HEK293T (cell line): ENCODE results near the gene TTC28.

ENCODE experiments used
- CTCF ChIA-PET: fragments of 350-600 bp; formaldehyde crosslinking; extraction: SDS; loops from one replicate; lab custom pipeline; 2021; ENCODE audit warnings: antibody characterized with exemption, inconsistent platforms; lab: Yijun Ruan, JAX
- POLR2A ChIA-PET: fragments of 350-600 bp; formaldehyde crosslinking; extraction: SDS; loops from one replicate; lab custom pipeline; 2020; ENCODE audit warnings: antibody characterized with exemption, inconsistent platforms; lab: Yijun Ruan, JAX
- DNase-seq: peaks from one replicate; pipeline ENCODE4 v3.0.0; 2012; ENCODE audit warnings: mixed read lengths; ENCODE audit errors: extremely low spot score
- ARNT ChIP-seq: fragments of 450-650 bp; IDR thresholded peaks from 2 replicates; pipeline ENCODE4 v1.6.1; 2017; ENCODE audit warnings: mild to moderate bottlenecking
- BHLHE40 ChIP-seq: fragments of 450-650 bp; IDR thresholded peaks from 2 replicates; pipeline ENCODE4 v1.6.1; 2016; ENCODE audit warnings: mild to moderate bottlenecking, moderate library complexity, borderline replicate concordance
- CTBP1 ChIP-seq: fragments of 450-650 bp; IDR thresholded peaks from 2 replicates; pipeline ENCODE4 v1.6.1; 2016; ENCODE audit warnings: borderline replicate concordance
- ELF4 ChIP-seq: fragments of 450-650 bp; IDR thresholded peaks from 2 replicates; pipeline ENCODE4 v1.6.1; 2017; ENCODE audit warnings: antibody characterized with exemption
- FOXA1 ChIP-seq: fragments of 450-650 bp; IDR thresholded peaks from 2 replicates; pipeline ENCODE4 v1.6.1; 2016; ENCODE audit warnings: mild to moderate bottlenecking
- FOXK2 ChIP-seq: fragments of 450-650 bp; IDR thresholded peaks from 2 replicates; pipeline ENCODE4 v1.6.1; 2016; ENCODE audit warnings: mild to moderate bottlenecking
- FOXM1 ChIP-seq: fragments of 450-650 bp; IDR thresholded peaks from 2 replicates; pipeline ENCODE4 v1.6.1; 2017; ENCODE audit warnings: mild to moderate bottlenecking, borderline replicate concordance
- HDGF ChIP-seq: fragments of 450-650 bp; IDR thresholded peaks from 2 replicates; pipeline ENCODE4 v1.6.1; 2017; ENCODE audit warnings: antibody characterized with exemption, borderline replicate concordance
- L3MBTL2 ChIP-seq: fragments of 450-650 bp; conservative IDR thresholded peaks from 2 replicates; pipeline ENCODE4 v1.6.1; 2016; ENCODE audit warnings: mild to moderate bottlenecking
- LEF1 ChIP-seq: fragments of 450-650 bp; IDR thresholded peaks from 2 replicates; pipeline ENCODE4 v1.6.1; 2017; ENCODE audit warnings: mild to moderate bottlenecking, borderline replicate concordance
- NFRKB ChIP-seq: fragments of 450-650 bp; IDR thresholded peaks from 2 replicates; pipeline ENCODE4 v1.6.1; 2016; ENCODE audit warnings: mild to moderate bottlenecking, moderate library complexity
- SP1 ChIP-seq: fragments of 450-650 bp; IDR thresholded peaks from 2 replicates; pipeline ENCODE4 v1.6.1; 2017
- SUZ12 ChIP-seq: fragments of 450-650 bp; IDR thresholded peaks from 2 replicates; pipeline ENCODE4 v1.6.1; 2016; ENCODE audit warnings: mild to moderate bottlenecking
- TARDBP ChIP-seq: fragments of 450-650 bp; IDR thresholded peaks from 2 replicates; pipeline ENCODE4 v1.6.1; 2016
- ZNF384 ChIP-seq: fragments of 450-650 bp; IDR thresholded peaks from 2 replicates; pipeline ENCODE4 v1.6.1; 2016
- TF ChIP-seq, protein P1 (sequence below): fragments of 450-650 bp; IDR thresholded peaks from 2 replicates; pipeline ENCODE4 v1.6.1; 2016

The TTC28 gene

DNA sequence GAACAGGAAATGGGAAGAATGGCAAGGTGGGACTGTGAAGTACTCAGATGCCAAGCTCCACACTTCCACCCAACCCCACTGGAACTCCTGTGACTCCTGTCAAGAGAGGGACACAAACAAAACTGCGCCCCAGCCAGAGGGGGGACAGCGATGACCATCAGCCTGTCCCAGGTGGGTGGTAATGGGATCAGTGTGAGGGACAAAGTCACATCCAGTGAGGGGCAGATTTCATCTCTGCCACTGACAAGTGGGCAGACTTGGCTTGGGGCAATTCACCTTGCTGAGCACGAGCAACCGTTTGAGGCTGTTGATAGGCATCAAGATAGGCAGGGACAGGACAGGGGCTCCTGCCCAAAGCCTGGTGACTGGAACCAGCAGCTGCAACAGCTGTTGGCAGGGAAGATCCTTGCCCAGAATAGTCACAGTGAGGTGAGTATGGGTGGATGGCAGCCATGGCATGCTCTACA lies 655.2 kb downstream of the TTC28 start:
- no peak for DNase-seq
- ChIA-PET POLR2A (no interaction called here), CTCF (no interaction called here)
- TF ChIP-seq HDGF (no peak), SUZ12 (no peak), LEF1 (no peak), TARDBP (no peak), CTBP1 (no peak), NFRKB (no peak), ZNF384 (no peak), ARNT (no peak), FOXM1 (no peak)
- TF ChIP-seq, protein P1, sequence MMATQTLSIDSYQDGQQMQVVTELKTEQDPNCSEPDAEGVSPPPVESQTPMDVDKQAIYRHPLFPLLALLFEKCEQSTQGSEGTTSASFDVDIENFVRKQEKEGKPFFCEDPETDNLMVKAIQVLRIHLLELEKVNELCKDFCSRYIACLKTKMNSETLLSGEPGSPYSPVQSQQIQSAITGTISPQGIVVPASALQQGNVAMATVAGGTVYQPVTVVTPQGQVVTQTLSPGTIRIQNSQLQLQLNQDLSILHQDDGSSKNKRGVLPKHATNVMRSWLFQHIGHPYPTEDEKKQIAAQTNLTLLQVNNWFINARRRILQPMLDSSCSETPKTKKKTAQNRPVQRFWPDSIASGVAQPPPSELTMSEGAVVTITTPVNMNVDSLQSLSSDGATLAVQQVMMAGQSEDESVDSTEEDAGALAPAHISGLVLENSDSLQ = no peak

DNA sequence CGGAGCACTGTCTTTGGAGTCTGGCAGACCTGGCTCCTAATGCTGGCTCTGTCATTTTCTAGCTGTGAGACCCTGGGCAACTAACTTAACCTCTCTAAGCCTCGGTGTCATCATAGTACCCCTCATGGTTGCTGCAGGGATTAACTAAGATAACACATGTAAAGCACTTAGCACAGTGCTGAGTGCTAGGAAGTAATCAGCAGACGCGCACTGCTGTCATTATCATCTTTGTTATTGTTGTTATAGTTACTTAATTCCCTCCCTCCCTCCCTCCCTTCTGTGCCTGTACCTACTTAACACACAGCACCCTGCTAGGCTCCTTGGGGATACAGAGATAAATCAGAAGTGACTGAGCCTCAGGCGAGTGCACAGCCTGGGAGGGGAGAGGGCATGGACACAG lies 655.9 kb downstream of the TTC28 start:
- TF ChIP-seq ELF4 = no peak
- no peak for DNase-seq
- POLR2A ChIA-PET = no interaction called here
- CTCF ChIA-PET = no interaction called here

DNA sequence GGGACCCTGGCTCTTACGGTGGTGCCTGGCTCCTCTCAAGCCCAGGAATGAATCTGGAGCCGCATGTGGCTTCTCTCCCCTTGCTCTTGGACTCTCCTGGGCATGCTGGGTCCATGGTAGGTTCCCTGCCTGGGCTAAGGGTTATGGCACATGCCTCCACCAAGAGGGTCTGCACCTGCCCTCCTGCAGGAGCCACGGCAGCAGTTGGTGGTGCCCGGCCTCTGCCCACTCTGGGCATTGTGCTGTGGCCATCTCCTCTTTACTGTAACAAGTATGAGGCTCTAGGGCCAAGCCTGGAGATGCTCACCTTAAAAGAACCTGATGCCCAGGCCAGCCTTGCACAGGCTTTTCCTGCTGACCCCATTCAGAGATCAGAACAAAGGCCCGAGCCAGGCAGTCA lies 656.6 kb downstream of the TTC28 start:
- CTCF ChIA-PET = no interaction called here
- no peak for DNase-seq
- TF ChIP-seq TARDBP (no peak), NFRKB (no peak), LEF1 (no peak), ELF4 (no peak), BHLHE40 (no peak), L3MBTL2 (no peak)
- POLR2A ChIA-PET = interaction anchor here (0.8 kb wide), 1 partner anchor 12 kb away, joined by 3 read pairs; no protein-coding TSS in a partner anchor

DNA sequence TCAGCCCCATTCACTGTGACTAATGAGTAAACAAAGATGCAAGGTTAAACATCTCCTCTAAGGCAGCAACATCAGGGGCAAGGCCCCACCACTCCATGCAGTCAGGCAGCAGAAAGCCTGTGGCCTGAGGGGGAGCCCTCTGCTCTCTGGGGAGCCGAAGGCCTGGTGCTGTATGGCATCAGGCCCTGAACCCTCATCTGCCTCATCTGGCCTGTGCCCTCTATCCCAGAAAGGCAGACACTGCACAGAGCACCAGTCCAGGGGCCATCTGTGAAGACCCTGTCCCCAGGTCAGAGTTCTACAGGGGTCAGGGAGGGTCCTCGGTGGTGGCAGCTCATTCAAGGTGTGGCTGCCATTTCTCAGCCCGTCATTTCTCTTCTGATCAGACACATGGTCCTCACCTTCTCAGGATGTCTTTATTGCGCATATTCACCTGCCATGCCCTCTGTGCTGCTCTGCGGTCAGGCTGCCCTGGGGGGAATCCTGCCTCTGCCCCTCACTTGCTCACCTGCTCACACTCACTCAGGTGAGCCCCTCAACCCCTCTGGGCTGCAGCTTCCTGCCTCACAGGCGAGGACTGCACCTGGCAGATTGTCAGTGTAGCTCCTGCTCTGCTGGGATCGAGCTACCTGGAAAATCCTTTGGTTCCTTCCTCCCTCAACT lies 657.5 kb downstream of the TTC28 start:
- ChIA-PET POLR2A (interaction anchor here (0.8 kb wide), 1 partner anchor 13 kb away, joined by 3 read pairs; no protein-coding TSS in a partner anchor), CTCF (no interaction called here)
- DNase-seq = no peak
- TF ChIP-seq SUZ12 = no peak
- TF ChIP-seq BHLHE40 = no peak
- TF ChIP-seq ZNF384 = no peak
- no peak for TF ChIP-seq FOXA1
- TF ChIP-seq FOXK2 = no peak
- TF ChIP-seq NFRKB = no peak
- no peak for TF ChIP-seq ARNT
- no peak for TF ChIP-seq LEF1
- TF ChIP-seq, protein P1 = no peak
- no peak for TF ChIP-seq SP1

DNA sequence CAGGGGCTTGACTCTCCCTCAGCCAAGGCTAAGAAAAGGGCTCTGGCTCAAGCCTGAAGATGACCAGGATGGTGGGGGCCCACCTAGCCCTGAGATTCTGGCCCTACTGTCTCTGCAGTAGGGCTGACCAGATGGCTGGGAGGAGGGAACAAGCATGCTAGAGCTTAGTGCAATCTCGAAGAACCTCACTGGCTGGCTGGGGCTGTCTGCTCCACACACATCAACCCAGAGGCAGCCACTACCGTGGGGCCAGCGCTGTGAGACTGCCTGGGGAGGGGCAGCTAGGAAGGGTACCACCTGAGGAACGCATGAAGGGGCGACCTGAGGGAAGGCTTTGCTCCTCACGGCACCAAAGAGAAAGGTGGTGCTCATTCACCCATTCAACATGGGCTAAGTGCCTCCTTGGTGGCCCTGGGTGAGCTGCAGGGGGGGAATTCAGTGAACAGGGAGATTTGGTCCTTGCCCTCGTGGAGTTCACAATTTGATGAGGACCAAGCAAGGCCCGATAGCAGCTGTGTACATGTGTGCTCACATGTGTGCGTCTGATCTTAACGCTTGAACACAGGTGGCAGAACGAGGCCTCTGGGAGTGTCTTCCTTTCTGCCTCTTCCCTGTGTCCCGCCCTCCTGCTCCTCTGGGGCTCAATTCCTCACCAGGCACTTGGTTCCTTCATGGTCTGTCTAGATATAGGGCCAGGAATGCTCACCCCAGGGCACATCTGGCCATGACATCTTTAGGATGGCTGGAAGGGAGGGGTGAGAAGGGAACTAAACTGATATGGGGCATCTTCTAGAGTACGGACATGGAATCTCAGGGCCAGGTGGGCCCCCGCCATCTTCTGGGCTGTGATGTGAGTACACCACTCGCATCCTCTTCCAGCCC lies 658.3 kb downstream of the TTC28 start:
- CTCF ChIA-PET = interaction anchor here (0.6 to 1.4 kb wide), 2 partner anchors 575 to 823 kb away, joined by 3 to 5 read pairs; no protein-coding TSS in a partner anchor
- POLR2A ChIA-PET = no interaction called here
- DNase-seq = no peak

More for the DNA sequence above, 658.3 kb downstream of the TTC28 start:
- TF ChIP-seq SP1 (no peak), ARNT (no peak), ELF4 (no peak), LEF1 (no peak), SUZ12 (no peak), CTBP1 (no peak), BHLHE40 (no peak), FOXM1 (no peak), TARDBP (no peak), NFRKB (no peak), HDGF (no peak)
- TF ChIP-seq, protein P1 = no peak
